Stimulated activated CD8-positive, alpha-beta memory T cell treated with anti-CD3 and anti-CD28 coated beads, Interleukin-12 subunit alpha, Interleukin-12 subunit beta, amount 100 ng/mL, for 24 hours (primary cell): ENCODE measurements around the gene NCKAP5.

Source experiments
- DNase-seq: peaks from one replicate; pipeline ENCODE4 v3.0.0-alpha.2; 2020; ENCODE audit errors: extremely low read depth

NCKAP5 gene

GRCh38 chr2:133568172-133568571, at the start of gene NCKAP5:
TSS of gene NCKAP5 (minus strand) at chr2:133568463. CDS start at chr2:133517526, 50,937 bp downstream.
- no peak for DNase-seq

DNA sequence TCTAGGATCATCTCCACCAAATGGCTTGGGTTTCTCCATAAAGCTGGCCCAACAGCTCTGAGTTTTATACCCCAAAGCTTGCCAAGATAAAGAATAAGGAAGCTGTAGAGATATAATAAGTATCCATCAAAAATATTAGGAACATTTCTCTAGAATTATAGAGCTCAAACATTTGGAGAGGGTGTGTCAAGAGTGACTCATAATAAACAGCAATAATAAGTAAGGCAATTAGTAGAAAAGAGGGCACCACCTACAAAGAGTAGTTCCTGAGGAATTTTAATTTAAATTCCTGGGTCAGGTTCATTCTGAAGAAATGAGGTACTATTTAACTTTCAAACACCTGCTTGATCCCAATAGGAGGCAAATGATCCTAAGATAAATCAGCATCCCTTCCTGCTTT, 41.4 kb upstream of the NCKAP5 start:
- DNase-seq, result no peak

- no peak for DNase-seq
Measured at GRCh38 chr2:133608291-133608690, 40.0 kb upstream of the NCKAP5 start.

DNA sequence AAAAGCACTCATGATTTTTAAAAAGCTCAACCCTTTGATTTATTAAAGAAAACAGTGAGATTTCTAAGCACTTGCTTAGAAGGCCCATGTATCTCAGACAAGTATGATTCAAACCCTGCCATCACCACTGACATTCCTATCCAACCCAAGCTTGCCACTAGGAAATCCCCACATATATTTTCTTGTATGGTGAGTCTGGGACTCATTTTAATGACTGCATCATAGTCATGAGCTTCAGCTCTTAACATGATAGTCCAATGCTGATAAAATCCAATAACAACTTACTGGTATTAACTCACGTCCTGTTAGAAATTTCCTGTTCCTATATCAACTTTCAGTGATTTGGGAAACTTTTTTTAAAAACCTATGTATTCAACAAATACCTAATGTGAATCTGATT, 39.4 kb upstream of the NCKAP5 start:
- no peak for DNase-seq

GRCh38 chr2:133606616-133607015, 38.4 kb upstream of the NCKAP5 start:
- no peak for DNase-seq

GRCh38 chr2:133605766-133606137, 37.5 kb upstream of the NCKAP5 start:
- DNase-seq, result no peak

GRCh38 chr2:133605011-133605765, 36.9 kb upstream of the NCKAP5 start:
- DNase-seq, result no peak

GRCh38 chr2:133603109-133603508, 34.8 kb upstream of the NCKAP5 start:
- DNase-seq, result no peak

DNA sequence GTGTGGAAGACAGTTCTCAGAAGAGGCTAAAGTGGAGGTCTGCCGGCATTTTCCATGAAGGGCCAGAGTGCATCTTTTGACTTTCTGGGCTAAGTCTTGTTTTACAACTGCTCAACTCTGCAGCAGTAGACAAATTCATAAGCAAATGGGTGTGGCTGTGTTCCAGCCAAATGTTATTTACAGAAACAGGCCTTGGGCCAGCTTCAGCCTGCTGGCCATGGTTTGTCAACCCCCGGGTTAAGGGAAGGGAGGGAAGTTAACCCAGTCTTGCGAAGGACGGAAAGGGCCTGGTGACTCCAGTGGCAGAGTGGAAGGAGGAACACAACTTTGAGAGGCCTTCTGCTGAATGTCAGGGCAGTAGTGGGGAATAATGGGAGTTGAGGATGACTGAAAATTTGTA, 34.3 kb upstream of the NCKAP5 start:
- DNase-seq, result no peak

- no peak for DNase-seq
Measured at GRCh38 chr2:133600266-133600928, 32.1 kb upstream of the NCKAP5 start.

- DNase-seq, result no peak
Measured at GRCh38 chr2:133599811-133600210, 31.5 kb upstream of the NCKAP5 start.

DNA sequence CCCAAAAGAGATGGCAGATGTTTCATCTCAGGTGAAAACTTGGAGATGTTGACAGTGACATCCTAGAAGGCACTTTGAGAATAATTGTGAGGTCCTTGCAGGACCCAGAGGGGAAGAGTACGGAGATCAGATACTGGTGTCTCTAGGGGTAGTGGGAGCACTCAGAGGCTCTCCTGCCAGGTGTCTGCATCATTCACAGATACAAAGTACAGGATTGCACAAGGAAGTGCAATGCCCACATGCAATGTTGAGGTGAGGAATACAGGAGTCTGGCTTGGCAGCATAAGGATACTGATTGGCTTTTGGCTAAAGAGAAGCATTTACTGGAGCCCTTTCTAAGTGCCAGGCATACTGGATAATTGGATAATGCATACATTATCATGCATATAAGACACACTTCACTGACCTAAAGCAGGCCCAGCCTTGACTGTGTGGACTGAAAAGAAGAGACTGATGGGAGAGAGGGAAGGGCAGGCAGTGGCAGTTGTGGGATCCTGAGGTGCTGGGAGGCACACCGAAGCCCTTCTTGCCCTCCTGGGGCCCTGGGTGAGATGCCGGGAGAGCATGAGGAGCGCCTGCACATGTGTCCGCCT, 31.0 kb upstream of the NCKAP5 start:
- no peak for DNase-seq

DNA sequence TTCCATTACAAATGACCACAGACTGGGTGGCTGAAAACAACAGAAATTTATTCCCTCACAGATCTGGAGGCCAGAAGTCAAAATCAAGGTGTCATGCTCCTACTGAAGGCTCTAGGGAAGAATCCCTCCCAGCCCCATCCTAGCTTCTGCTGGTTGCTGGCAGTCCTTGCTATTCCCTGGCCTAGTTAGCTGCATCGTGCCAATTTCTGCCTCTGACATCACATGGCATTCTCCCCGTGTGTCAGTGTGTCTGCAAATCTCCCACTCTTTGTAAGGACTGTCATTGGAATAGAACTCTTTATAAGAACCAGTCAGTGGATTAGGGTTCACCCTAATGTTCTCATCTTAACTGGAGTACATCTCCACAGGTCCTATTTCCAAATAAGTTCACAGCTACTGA, 30.5 kb upstream of the NCKAP5 start:
- DNase-seq, result no peak

GRCh38 chr2:133596701-133597393, 28.6 kb upstream of the NCKAP5 start:
- no peak for DNase-seq

DNA sequence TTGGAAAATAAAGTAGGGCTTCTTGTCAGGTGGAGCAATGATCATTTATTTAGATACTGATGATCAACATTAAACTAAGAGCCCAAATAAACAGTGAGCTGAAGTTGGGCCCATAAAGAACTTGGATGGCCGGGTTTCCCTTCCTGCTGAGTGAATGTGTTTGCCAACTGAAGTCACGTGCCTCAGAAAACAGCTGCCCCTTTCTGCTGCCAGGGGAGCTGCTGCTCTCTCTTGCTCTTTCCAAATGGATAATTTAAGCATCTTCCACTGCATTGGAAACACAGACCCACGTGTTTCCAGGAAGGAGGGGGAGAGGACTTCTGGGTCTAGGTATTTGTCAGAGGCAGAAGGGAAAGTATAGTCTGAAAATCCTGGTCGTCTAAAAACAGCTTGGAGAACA, 22.9 kb upstream of the NCKAP5 start:
- DNase-seq, result no peak

GRCh38 chr2:133589456-133589855, 21.2 kb upstream of the NCKAP5 start:
- no peak for DNase-seq

DNA sequence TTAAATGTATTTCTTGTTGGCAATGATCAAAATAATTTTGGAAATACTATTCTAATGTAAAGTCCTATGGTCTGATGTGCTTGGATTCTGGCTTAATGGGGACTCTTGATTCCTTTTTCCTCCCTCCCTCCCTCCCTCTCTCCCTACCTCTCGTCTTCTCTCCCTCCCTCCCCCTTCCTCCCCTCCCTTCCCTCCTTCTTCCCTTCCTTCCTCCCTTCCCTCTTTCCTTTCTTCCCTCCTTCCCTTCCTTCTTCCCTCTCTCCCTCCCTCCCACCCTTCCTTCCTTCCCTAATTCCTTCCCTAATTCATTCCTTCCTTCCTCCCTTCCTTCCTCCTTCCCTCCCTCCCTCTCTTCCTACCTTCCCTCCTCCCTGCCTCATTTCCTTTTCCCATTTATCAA, 19.9 kb upstream of the NCKAP5 start:
- no peak for DNase-seq

GRCh38 chr2:133586978-133587377, 18.7 kb upstream of the NCKAP5 start:
- no peak for DNase-seq

DNA sequence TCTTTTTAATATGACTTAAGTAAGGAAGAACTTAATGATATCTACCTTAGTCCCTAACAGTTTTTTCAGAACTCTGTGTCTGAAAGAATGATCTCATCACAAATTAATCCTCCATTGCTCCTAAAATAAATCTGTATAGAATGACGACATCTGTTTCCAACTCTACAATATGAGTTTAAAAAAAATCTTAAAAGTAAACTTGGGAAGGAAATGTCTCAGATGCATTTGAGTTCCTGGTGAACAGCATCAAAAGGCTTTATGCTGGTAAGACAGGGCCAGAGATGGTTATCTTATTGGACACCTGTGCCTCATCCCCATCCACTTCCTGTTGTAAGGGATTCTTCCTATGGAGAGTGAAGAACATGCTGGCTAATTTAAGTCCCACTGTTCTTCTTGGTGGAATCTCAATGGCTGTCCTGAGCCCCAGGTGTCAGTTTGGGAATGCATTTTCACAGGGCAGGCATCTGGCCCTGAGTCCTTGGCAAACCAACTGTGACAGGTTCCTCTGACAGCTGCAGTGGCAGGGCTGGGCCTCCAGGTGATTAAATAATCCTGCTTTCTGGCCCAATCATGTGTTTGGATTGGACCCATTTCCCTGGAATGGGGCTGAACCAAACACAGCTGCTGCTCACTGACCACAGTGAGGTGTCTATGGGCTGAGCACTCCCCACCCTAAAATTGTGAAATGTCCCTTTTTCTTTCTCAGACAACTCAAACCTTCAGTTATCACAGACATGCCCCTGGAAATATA, 12.9 kb upstream of the NCKAP5 start:
- DNase-seq, result no peak

DNA sequence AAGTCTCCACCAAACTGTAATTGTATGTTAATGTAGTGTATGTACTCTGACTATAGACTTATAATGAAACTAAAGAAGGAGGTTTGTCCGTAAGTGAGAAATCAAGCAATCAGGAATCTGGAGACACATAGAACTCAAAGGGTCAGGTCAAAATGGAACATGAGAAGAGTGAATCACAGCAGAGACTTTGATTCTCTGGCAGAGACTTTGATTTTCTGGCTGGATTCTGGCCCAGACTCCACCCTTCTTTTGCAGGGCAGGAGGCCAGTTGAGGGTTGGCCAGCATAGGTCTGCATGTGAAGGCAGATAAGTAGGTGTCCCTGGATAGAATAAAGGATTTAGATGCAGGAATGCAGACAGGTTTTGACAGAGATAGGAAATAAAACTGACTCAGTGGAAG, 11.0 kb upstream of the NCKAP5 start:
- no peak for DNase-seq

DNA sequence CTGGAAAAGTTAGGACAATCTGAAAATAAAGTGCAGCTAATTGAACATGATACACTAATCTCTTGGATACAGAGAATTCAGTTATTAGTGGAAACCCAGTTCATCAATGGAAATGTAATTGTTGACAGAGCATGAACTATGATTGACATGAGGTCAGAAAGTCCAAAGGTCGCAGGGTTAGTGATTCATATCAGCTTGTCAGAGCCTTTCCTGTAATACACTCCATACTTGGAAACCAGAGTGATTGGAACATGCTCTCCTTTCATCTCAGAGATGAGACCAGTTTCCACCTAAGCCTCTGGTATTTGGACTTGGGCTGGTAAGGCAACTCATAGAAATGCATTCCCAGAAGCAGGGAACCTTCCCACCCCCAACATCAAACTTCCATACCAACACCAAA, 8.5 kb upstream of the NCKAP5 start:
- DNase-seq, result no peak

DNA sequence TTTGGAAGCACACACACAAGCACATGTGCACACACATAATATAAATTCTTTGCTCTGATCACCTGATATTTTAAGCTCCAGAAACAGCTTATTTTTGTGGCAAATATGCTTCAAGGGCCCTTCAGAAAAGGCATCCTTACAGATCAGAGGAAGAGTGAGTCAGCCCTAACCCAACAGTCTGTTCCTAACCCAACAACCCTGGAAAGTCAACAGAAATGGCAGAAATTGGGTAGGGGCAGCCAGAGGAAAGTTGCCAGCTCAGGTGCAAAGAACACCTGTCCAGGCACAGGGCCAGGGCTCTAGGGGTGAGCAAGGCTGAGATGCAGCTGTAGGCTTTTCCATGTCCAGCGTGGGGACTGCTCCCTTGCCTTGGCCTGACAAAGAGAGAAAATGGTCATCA, 6.4 kb upstream of the NCKAP5 start:
- DNase-seq, result no peak
